Upper lobe of left lung (tissue), 6 donors: ENCODE data around the gene TCF7. TPM values are rescaled to one million over a fixed set of nuclear protein-coding genes. Genes with fewer than 3 reads are reported as not detected.
A peak's percentile ranks its signal among the peaks of the same experiment; 100 is the strongest.

Experiments
- ATAC-seq, 2 donors: fragments of 200-7000 bp; cut with Tn5 transposase; one replicate each; pipeline ENCODE4 v1.9.1; 2022; ENCODE audit warnings: mild to moderate bottlenecking in 2 of 2, moderate library complexity in 2 of 2; ENCODE audit not compliant: low FRiP score in 2 of 2
- DNase-seq, 2 donors: peaks; one replicate each; pipeline ENCODE4 v3.0.0-alpha.2; 2019 to 2020
- H3K27ac ChIP-seq, 4 donors: fragments of 200-600 bp; sonication (generic); one replicate each; pipeline ENCODE4 v1.5.1; 2016 to 2019
- H3K27me3 ChIP-seq, 4 donors: fragments of 200-600 bp; sonication (generic); one replicate each; pipeline ENCODE4 v1.5.1; 2017 to 2019
- H3K36me3 ChIP-seq, 4 donors: fragments of 200-600 bp; sonication (generic); one replicate each; pipeline ENCODE4 v1.5.1; 2016 to 2019
- H3K4me1 ChIP-seq, 4 donors: fragments of 200-600 bp; sonication (generic); one replicate each; pipeline ENCODE4 v1.5.1; 2018 to 2019
- H3K4me3 ChIP-seq, 4 donors: fragments of 200-600 bp; sonication (generic); one replicate each; pipeline ENCODE4 v1.5.1; 2017 to 2019; ENCODE audit warnings: mild to moderate bottlenecking in 2 of 4, moderate library complexity in 1 of 4
- H3K9me3 ChIP-seq, 4 donors: fragments of 200-600 bp; sonication (generic); one replicate each; pipeline ENCODE4 v1.5.1; 2018 to 2019
- CTCF ChIP-seq, 6 experiments: fragments of 450-650 bp in 4 of 6; fragments of 200-600 bp in 2 of 6; sonication (generic) in 2 of 6; IDR thresholded peaks; one replicate each; pipeline ENCODE4 v1.5.1; 2016 to 2019; ENCODE audit warnings: antibody characterized with exemption in 6 of 6
- EP300 ChIP-seq, 4 donors: sonication (generic); formaldehyde crosslinking; IDR thresholded peaks; one replicate each; pipeline ENCODE4 v1.5.1; 2017; ENCODE audit warnings: antibody characterized with exemption in 4 of 4, control low read depth in 2 of 4
- POLR2A ChIP-seq, 4 donors: fragments of 450-650 bp; IDR thresholded peaks; one replicate each; pipeline ENCODE4 v1.5.1; 2016 to 2017; ENCODE audit warnings: antibody characterized with exemption in 4 of 4, mild to moderate bottlenecking in 2 of 4
- POLR2AphosphoS5 ChIP-seq, 2 donors: sonication (generic); formaldehyde crosslinking; IDR thresholded peaks; one replicate each; pipeline ENCODE4 v1.5.1; 2017; ENCODE audit warnings: antibody characterized with exemption in 2 of 2
- WGBS, 2 donors: methylation state at CpG; one replicate each; pipeline ENCODE4 v1.1.5; 2017 to 2018; 5-methylcytosine and 5-hydroxymethylcytosine counted together
- small RNA-seq, 4 donors: library from RNA; depleted of rRNA; stranded (forward); fragments of <200 nt; gene quantifications; one replicate each; pipeline ENCODE3, GENCODE V24; 2016
- total RNA-seq, 6 donors: library from RNA; depleted of rRNA in 4 of 6; stranded (reverse); fragments of >200 nt in 4 of 6; gene quantifications; one replicate each; pipeline versions ENCODE4 v1.1.0 to v1.2.1, GENCODE V29; 2016 to 2021
- donor health status: DM: no; HTN: no; CAD: no; lungs with moderate emphysema.
- donor health status: DM: no; HTN: yes; CAD: no; lungs with severe emphysema.

TCF7 gene
- total RNA-seq, 6 donors from 2014 or later = 3.5 to 7.4 (median 5.8) TPM

GRCh38 chr5:134184155-134185135 lies 70.0 kb downstream of the TCF7 start:
- no peak overlapping the region for H3K4me3 ChIP-seq
- no peaks in the 10 kb centered on the region for H3K9me3 ChIP-seq
- ATAC-seq (peak; percentile 85 to 93), DNase-seq (peak in 1 of 2 donors; percentile 70)
- 51 to 52% methylated on average over 6 to 9 of the region's 11 CpGs for WGBS, 2 donors
- H3K27ac ChIP-seq = no peak overlapping the region
- H3K36me3 ChIP-seq = no peaks in the 10 kb centered on the region
- no peaks in the 10 kb centered on the region for H3K27me3 ChIP-seq
- TF ChIP-seq POLR2AphosphoS5 (IDR thresholded peaks at IDR 0.05) = no peak
- no peak for TF ChIP-seq POLR2A (IDR thresholded peaks at IDR 0.05)
- peak; percentile 82 to 93 (median 87) for TF ChIP-seq CTCF (IDR thresholded peaks at IDR 0.05)
- no peak for TF ChIP-seq EP300 (IDR thresholded peaks at IDR 0.05)
- H3K4me1 ChIP-seq = no peaks in the 10 kb centered on the region

GRCh38 chr5:134188092-134188491 lies 73.6 kb downstream of the TCF7 start:
- Histone ChIP-seq H3K4me3 (no peak overlapping the region), H3K9me3 (no peaks in the 10 kb centered on the region), H3K27me3 (no peaks in the 10 kb centered on the region), H3K36me3 (no peaks in the 10 kb centered on the region), H3K27ac (no peak overlapping the region), H3K4me1 (no peaks in the 10 kb centered on the region)
- DNase-seq = no peak
- ATAC-seq = no peak
- WGBS, 2 donors = 80 to 82% methylated on average over 1 of the region's 1 CpG
- TF ChIP-seq CTCF (IDR thresholded peaks at IDR 0.05) = no peak
- no peak for TF ChIP-seq POLR2AphosphoS5 (IDR thresholded peaks at IDR 0.05)
- no peak for TF ChIP-seq EP300 (IDR thresholded peaks at IDR 0.05)
- no peak for TF ChIP-seq POLR2A (IDR thresholded peaks at IDR 0.05)

GRCh38 chr5:134189031-134189430 lies 74.5 kb downstream of the TCF7 start:
- Histone ChIP-seq H3K9me3 (no peaks in the 10 kb centered on the region), H3K4me3 (no peak overlapping the region), H3K27me3 (no peaks in the 10 kb centered on the region), H3K36me3 (no peaks in the 10 kb centered on the region), H3K4me1 (no peaks in the 10 kb centered on the region), H3K27ac (no peak overlapping the region)
- WGBS, 2 donors = 72 to 79% methylated on average over 3 of the region's 3 CpGs
- TF ChIP-seq CTCF (IDR thresholded peaks at IDR 0.05) (no peak), POLR2A (IDR thresholded peaks at IDR 0.05) (no peak), EP300 (IDR thresholded peaks at IDR 0.05) (no peak), POLR2AphosphoS5 (IDR thresholded peaks at IDR 0.05) (no peak)
- ATAC-seq = no peak
- DNase-seq = no peak

- Histone ChIP-seq H3K9me3 (no peaks in the 10 kb centered on the region), H3K4me1 (peaks cover 0 to 14% (median 0%) of the 10 kb centered on the region in 4 donors), H3K27me3 (no peaks in the 10 kb centered on the region), H3K27ac (no peak overlapping the region), H3K36me3 (peaks cover 25 to 56% (median 35%) of the 10 kb centered on the region in 4 donors), H3K4me3 (no peak overlapping the region)
- DNase-seq = no peak
- TF ChIP-seq CTCF (IDR thresholded peaks at IDR 0.05) (no peak), POLR2AphosphoS5 (IDR thresholded peaks at IDR 0.05) (no peak), POLR2A (IDR thresholded peaks at IDR 0.05) (no peak), EP300 (IDR thresholded peaks at IDR 0.05) (no peak)
- no peak for ATAC-seq
- 83% methylated on average over 5 of the region's 5 CpGs for WGBS, 2 donors
These were observed 81.2 kb downstream of the TCF7 start for GRCh38 chr5:134195666-134196065.

Small RNA genes within 50 kb of the gene (small RNA-seq; reads per million reads assigned to genes)
- 0 reads per million in 4 donors for gene AC008608.1

Other genes starting within 250 kb of the TCF7 start
- 10 to 100 TPM; 15.1 to 65.5 (median 39.7) TPM for gene C5orf15, start 146.1 kb upstream of the TCF7 start, total RNA-seq
- 100 to 1,000 TPM in 3 of 6 donors, 10 to 100 TPM in 3; 66.0 to 121 (median 98.5) TPM for gene VDAC1, start 109.7 kb upstream of the TCF7 start, total RNA-seq
- gene SKP1, start 62.3 kb downstream of the TCF7 start, total RNA-seq = 100 to 1,000 TPM in 5 of 6 donors, 10 to 100 TPM in 1; 24.1 to 232 (median 162) TPM
- gene PPP2CA, start 111.4 kb downstream of the TCF7 start, total RNA-seq = 100 to 1,000 TPM in 4 of 6 donors, 10 to 100 TPM in 2; 62.9 to 246 (median 118) TPM